Epithelial cell of esophagus (primary cell): ENCODE measurements around the gene GSTM1.

Experiments used
- DNase-seq: peaks from one replicate; pipeline ENCODE4 v3.0.0; 2010; ENCODE audit warnings: low read depth
- H3K4me3 ChIP-seq: 2 replicates; pipeline ENCODE4 v1.5.1; 2011; ENCODE audit warnings: mild to moderate bottlenecking, low read length, control low read depth
- CTCF ChIP-seq: IDR thresholded peaks from 2 replicates; pipeline ENCODE4 v1.5.1; 2011; ENCODE audit warnings: low read depth, mild to moderate bottlenecking, low read length, control low read depth, inconsistent platforms; ENCODE audit not compliant: insufficient read depth; ENCODE audit errors: missing control alignments

The GSTM1 gene

GRCh38 chr1:109654519-109654918 is 33.1 kb upstream of the GSTM1 start:
- H3K4me3 ChIP-seq = no peak overlapping the region
- DNase-seq = no peak
- TF ChIP-seq CTCF = no peak

- TF ChIP-seq CTCF = no peak
- DNase-seq = peak; percentile 53
- H3K4me3 ChIP-seq = peak within 1 kb of the TSS; percentile 72
These were observed 31.8 kb upstream of the GSTM1 start, which contains the start of gene GSTM4 for GRCh38 chr1:109655615-109656519. Gene GSTM4 (plus strand): TSS chr1:109656099. CDS start chr1:109656390, 291 bp downstream.

GRCh38 chr1:109657395-109657794 is 30.2 kb upstream of the GSTM1 start:
- no peak overlapping the region for H3K4me3 ChIP-seq
- TF ChIP-seq CTCF = no peak
- no peak for DNase-seq

- no peak overlapping the region for H3K4me3 ChIP-seq
- no peak for TF ChIP-seq CTCF
- no peak for DNase-seq
These were observed 29.6 kb upstream of the GSTM1 start for GRCh38 chr1:109657970-109658369.

- no peak for TF ChIP-seq CTCF
These were observed 29.0 kb upstream of the GSTM1 start for GRCh38 chr1:109658533-109659042.

GRCh38 chr1:109659145-109659544 is 28.5 kb upstream of the GSTM1 start:
- no peak for DNase-seq
- H3K4me3 ChIP-seq = no peak overlapping the region
- no peak for TF ChIP-seq CTCF

More at GRCh38 chr1:109658533-109659042, 29.0 kb upstream of the GSTM1 start:
- DNase-seq = no peak
- no peak overlapping the region for H3K4me3 ChIP-seq
